Measurements from ENCODE around the gene FCSK. TPM values are rescaled to one million over a fixed set of nuclear protein-coding genes. Genes with fewer than 3 reads are reported as not detected.

FCSK gene
- total and polyA plus RNA-seq, 4 donors: 7.3 to 20.4 (median 15.7) TPM

DNA sequence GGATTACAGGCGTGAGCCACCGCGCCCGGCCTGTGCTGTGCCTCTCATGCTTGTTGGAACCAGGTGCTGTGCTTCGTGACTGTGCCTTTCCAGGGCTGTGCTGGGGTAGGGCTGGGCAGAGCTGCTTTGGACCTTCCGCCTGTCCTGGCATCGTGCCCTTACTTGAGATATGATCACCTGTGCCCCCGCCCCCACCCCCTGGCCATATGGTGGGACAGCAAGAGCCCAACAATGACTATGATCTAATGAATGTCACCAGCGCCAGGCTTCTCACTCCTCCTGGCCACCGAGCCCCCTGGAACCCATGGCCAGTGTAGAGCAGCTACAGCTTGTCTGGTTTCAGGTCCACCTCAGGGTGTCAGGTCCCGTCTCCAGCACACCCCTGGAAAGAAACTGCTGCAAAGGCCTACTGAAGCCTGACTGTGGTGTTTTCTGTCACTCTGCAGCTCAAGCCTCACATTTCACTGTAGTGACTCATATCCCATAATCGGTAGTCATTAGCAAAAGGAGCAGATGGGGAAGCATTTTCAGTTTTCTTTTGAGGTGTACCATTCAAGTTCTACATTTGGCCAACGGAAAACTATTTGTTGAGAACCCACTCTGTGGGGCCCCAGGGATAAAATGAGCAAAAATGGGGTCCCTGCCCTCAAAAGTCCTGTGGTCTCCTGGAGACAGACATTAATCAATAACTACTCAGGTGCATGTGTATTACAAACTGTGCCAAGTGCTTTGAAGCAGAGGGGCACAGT lies 22.1 kb downstream of the FCSK start:
- Histone ChIP-seq H3K4me1 (ENCODE audit: control insufficient read depth, insufficient read depth, low read length) (peaks cover 11% of the 10 kb centered on the region), H3K36me3 (ENCODE audit: control insufficient read depth, insufficient read depth, low read length) (peaks cover 86% of the 10 kb centered on the region), H3K27ac (ENCODE audit: low read depth, low read length) (no peak overlapping the region), H3K27me3 (ENCODE audit: control insufficient read depth, insufficient read depth, low read length) (no peaks in the 10 kb centered on the region), H3K9me3 (ENCODE audit: control insufficient read depth, insufficient read depth, low read length) (no peaks in the 10 kb centered on the region), H3K4me3 (ENCODE audit: low read depth, low read length) (no peak overlapping the region)
- 94% methylated on average over 9 of the region's 13 CpGs for WGBS (ENCODE audit: insufficient coverage)
- DNase-seq (ENCODE audit: low read depth in 4 of 6, low spot score in 6 of 6): no peak

- no peak overlapping the region for H3K27ac ChIP-seq (ENCODE audit: low read depth, low read length)
- H3K4me3 ChIP-seq (ENCODE audit: low read depth, low read length): no peak overlapping the region
- no peaks in the 10 kb centered on the region for H3K9me3 ChIP-seq (ENCODE audit: control insufficient read depth, insufficient read depth, low read length)
- H3K4me1 ChIP-seq (ENCODE audit: control insufficient read depth, insufficient read depth, low read length): peaks cover 11% of the 10 kb centered on the region
- WGBS (ENCODE audit: insufficient coverage): 90% methylated on average over 8 of the region's 8 CpGs
- no peaks in the 10 kb centered on the region for H3K27me3 ChIP-seq (ENCODE audit: control insufficient read depth, insufficient read depth, low read length)
- DNase-seq (ENCODE audit: low read depth in 4 of 6, low spot score in 6 of 6): no peak
- H3K36me3 ChIP-seq (ENCODE audit: control insufficient read depth, insufficient read depth, low read length): peaks cover 88% of the 10 kb centered on the region
Observed at GRCh38 chr16:70478169-70478568, 23.8 kb downstream of the FCSK start.

GRCh38 chr16:70478912-70479341 lies 24.5 kb downstream of the FCSK start:
- H3K27ac ChIP-seq (ENCODE audit: low read depth, low read length): no peak overlapping the region
- H3K4me3 ChIP-seq (ENCODE audit: low read depth, low read length): no peak overlapping the region
- 70% methylated on average over 10 of the region's 10 CpGs for WGBS (ENCODE audit: insufficient coverage)
- DNase-seq (ENCODE audit: low read depth in 4 of 6, low spot score in 6 of 6): peak in 1 of 6 donors; percentile 26
- H3K36me3 ChIP-seq (ENCODE audit: control insufficient read depth, insufficient read depth, low read length): peaks cover 88% of the 10 kb centered on the region
- peaks cover 11% of the 10 kb centered on the region for H3K4me1 ChIP-seq (ENCODE audit: control insufficient read depth, insufficient read depth, low read length)
- no peaks in the 10 kb centered on the region for H3K9me3 ChIP-seq (ENCODE audit: control insufficient read depth, insufficient read depth, low read length)
- H3K27me3 ChIP-seq (ENCODE audit: control insufficient read depth, insufficient read depth, low read length): no peaks in the 10 kb centered on the region

DNA sequence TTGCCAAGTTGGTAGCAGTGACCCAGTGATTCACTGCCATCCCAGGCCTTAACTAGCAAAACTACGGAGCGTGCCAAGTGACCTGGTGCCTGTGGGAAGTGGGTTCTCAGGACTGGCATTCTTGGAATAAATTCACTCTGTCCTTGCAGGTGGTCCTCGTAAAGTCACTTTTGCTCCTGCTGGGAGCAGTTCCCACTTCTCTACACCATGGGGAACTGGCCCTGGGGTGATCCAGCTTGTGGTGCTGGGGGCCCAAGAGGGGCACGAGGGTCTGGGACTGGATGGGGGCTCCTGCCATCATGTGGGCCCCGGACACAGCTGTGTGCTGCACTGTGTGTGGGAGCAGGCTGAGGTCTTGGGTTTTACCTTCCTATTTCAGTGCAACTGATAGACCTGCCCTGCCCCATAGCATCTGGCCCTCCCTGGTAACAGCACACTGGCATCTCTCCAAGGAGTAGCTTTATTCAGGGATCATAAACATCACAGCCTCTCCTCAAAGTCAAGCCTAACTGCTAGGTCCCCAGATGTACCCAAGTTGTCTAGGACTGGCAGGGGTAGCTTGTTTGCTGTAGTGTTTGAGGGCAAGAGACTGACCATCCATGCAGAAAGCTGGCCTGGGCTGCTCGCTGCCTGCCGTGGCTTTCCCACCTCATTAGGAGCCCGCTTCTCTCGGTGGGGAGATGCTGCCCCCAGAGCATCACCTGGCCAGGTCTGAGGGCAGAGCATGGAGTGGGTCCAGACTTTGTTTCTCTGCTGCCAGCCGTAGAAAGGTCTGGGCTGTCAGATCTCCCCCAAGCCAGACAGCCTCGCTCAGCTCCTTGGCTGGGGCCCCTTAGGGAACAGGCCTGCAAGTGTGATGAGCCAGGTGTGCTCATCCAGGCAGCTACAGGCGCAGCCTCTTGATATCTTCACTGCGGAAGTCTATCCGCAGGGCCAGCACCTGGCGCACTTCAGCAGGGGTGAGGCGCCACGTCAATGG lies 26.0 kb downstream of the FCSK start:
- Histone ChIP-seq H3K27me3 (ENCODE audit: control insufficient read depth, insufficient read depth, low read length) (no peaks in the 10 kb centered on the region), H3K4me3 (ENCODE audit: low read depth, low read length) (no peak overlapping the region), H3K36me3 (ENCODE audit: control insufficient read depth, insufficient read depth, low read length) (peaks cover 80% of the 10 kb centered on the region), H3K4me1 (ENCODE audit: control insufficient read depth, insufficient read depth, low read length) (peaks cover 11% of the 10 kb centered on the region), H3K27ac (ENCODE audit: low read depth, low read length) (no peak overlapping the region), H3K9me3 (ENCODE audit: control insufficient read depth, insufficient read depth, low read length) (no peaks in the 10 kb centered on the region)
- 95% methylated on average over 16 of the region's 17 CpGs for WGBS (ENCODE audit: insufficient coverage)
- no peak for DNase-seq (ENCODE audit: low read depth in 4 of 6, low spot score in 6 of 6)

GRCh38 chr16:70481929-70482536 lies 27.6 kb downstream of the FCSK start:
- H3K27ac ChIP-seq (ENCODE audit: low read depth, low read length): no peak overlapping the region
- WGBS (ENCODE audit: insufficient coverage): 91% methylated on average over 5 of the region's 7 CpGs

GRCh38 chr16:70482624-70483023 lies 28.2 kb downstream of the FCSK start:
- peaks cover 83% of the 10 kb centered on the region for H3K36me3 ChIP-seq (ENCODE audit: control insufficient read depth, insufficient read depth, low read length)

More at GRCh38 chr16:70481929-70482536, 27.6 kb downstream of the FCSK start:
- Histone ChIP-seq H3K4me1 (ENCODE audit: control insufficient read depth, insufficient read depth, low read length) (peaks cover 11% of the 10 kb centered on the region), H3K9me3 (ENCODE audit: control insufficient read depth, insufficient read depth, low read length) (no peaks in the 10 kb centered on the region), H3K4me3 (ENCODE audit: low read depth, low read length) (no peak overlapping the region), H3K27me3 (ENCODE audit: control insufficient read depth, insufficient read depth, low read length) (no peaks in the 10 kb centered on the region), H3K36me3 (ENCODE audit: control insufficient read depth, insufficient read depth, low read length) (peaks cover 85% of the 10 kb centered on the region)
- DNase-seq (ENCODE audit: low read depth in 4 of 6, low spot score in 6 of 6): no peak

GRCh38 chr16:70483426-70483825 lies 29.0 kb downstream of the FCSK start:
- no peaks in the 10 kb centered on the region for H3K9me3 ChIP-seq (ENCODE audit: control insufficient read depth, insufficient read depth, low read length)
- no peak overlapping the region for H3K4me3 ChIP-seq (ENCODE audit: low read depth, low read length)
- H3K4me1 ChIP-seq (ENCODE audit: control insufficient read depth, insufficient read depth, low read length): peaks cover 7% of the 10 kb centered on the region
- WGBS (ENCODE audit: insufficient coverage): 95% methylated on average over 5 of the region's 5 CpGs
- DNase-seq (ENCODE audit: low read depth in 4 of 6, low spot score in 6 of 6): no peak
- no peak overlapping the region for H3K27ac ChIP-seq (ENCODE audit: low read depth, low read length)
- no peaks in the 10 kb centered on the region for H3K27me3 ChIP-seq (ENCODE audit: control insufficient read depth, insufficient read depth, low read length)
- H3K36me3 ChIP-seq (ENCODE audit: control insufficient read depth, insufficient read depth, low read length): peaks cover 85% of the 10 kb centered on the region

More at GRCh38 chr16:70482624-70483023, 28.2 kb downstream of the FCSK start:
- no peaks in the 10 kb centered on the region for H3K9me3 ChIP-seq (ENCODE audit: control insufficient read depth, insufficient read depth, low read length)
- no peak overlapping the region for H3K4me3 ChIP-seq (ENCODE audit: low read depth, low read length)
- DNase-seq (ENCODE audit: low read depth in 4 of 6, low spot score in 6 of 6): no peak
- peaks cover 11% of the 10 kb centered on the region for H3K4me1 ChIP-seq (ENCODE audit: control insufficient read depth, insufficient read depth, low read length)
- 93% methylated on average over 5 of the region's 5 CpGs for WGBS (ENCODE audit: insufficient coverage)
- H3K27ac ChIP-seq (ENCODE audit: low read depth, low read length): no peak overlapping the region
- no peaks in the 10 kb centered on the region for H3K27me3 ChIP-seq (ENCODE audit: control insufficient read depth, insufficient read depth, low read length)

GRCh38 chr16:70484867-70485266 lies 30.5 kb downstream of the FCSK start:
- Histone ChIP-seq H3K4me1 (ENCODE audit: control insufficient read depth, insufficient read depth, low read length) (no peaks in the 10 kb centered on the region), H3K27me3 (ENCODE audit: control insufficient read depth, insufficient read depth, low read length) (no peaks in the 10 kb centered on the region), H3K9me3 (ENCODE audit: control insufficient read depth, insufficient read depth, low read length) (no peaks in the 10 kb centered on the region), H3K27ac (ENCODE audit: low read depth, low read length) (no peak overlapping the region), H3K36me3 (ENCODE audit: control insufficient read depth, insufficient read depth, low read length) (peaks cover 79% of the 10 kb centered on the region), H3K4me3 (ENCODE audit: low read depth, low read length) (no peak overlapping the region)
- DNase-seq (ENCODE audit: low read depth in 4 of 6, low spot score in 6 of 6): no peak
- no CpG with 5 or more reads among the region's 2 CpGs for WGBS (ENCODE audit: insufficient coverage)

DNA sequence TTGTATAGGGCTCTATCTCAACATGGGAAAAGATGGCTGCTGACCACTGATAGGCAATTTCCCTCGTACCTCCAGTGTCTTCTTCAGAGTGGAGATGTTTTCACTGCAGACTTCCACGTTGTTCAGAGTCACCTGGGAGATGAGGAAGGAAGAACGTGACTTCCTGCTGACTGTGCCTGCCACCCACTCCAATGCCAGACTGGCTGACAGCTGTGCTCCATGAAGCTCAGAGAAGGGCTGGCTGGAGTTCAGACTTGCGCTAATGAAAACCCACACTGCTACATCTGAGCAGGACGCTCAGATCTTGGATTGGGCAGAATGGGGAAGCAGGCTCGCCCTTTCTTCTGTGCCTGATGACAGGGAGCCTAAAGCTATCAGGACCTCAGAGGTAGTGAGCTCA lies 35.9 kb downstream of the FCSK start:
- Histone ChIP-seq H3K27ac (ENCODE audit: low read depth, low read length) (no peak overlapping the region), H3K27me3 (ENCODE audit: control insufficient read depth, insufficient read depth, low read length) (no peaks in the 10 kb centered on the region), H3K36me3 (ENCODE audit: control insufficient read depth, insufficient read depth, low read length) (peaks cover 53% of the 10 kb centered on the region), H3K4me1 (ENCODE audit: control insufficient read depth, insufficient read depth, low read length) (no peaks in the 10 kb centered on the region), H3K9me3 (ENCODE audit: control insufficient read depth, insufficient read depth, low read length) (no peaks in the 10 kb centered on the region), H3K4me3 (ENCODE audit: low read depth, low read length) (no peak overlapping the region)
- peak in 3 of 6 donors; percentile 12 to 26 (median 15) for DNase-seq (ENCODE audit: low read depth in 4 of 6, low spot score in 6 of 6)
- 89% methylated on average over 4 of the region's 6 CpGs for WGBS (ENCODE audit: insufficient coverage)

Measured in spinal cord (tissue), 10 donors.